ENCODE data around the gene CCDC201. TPM values are rescaled to one million over a fixed set of nuclear protein-coding genes. Genes with fewer than 3 reads are reported as not detected.
A peak's percentile ranks its signal among the peaks of the same experiment; 100 is the strongest.

The CCDC201 gene
- total RNA-seq, 2 experiments from 2014 or later: not detected

DNA sequence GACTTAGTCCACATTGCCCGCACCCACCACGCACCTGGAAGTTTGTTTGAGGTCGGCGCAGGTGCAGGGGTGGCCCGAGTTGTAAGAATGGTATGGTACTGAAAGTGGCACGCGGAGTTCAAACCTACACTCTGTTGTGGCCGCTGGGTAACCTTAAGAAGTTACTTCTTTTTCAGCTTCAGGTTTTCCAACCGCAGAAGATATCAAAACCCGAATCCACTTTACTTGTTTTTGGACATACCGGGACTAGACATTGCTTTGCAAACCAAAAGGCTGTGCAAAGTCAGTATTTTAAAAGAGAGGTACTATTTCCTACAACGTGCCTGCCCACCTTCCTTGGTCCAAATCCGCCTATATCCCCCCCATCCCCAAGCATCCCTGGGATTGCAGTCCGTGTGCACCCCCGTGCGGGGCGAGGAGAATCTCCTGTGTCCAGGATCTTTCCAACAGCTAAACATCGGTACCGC is 47.1 kb upstream of the CCDC201 start:
- intact Hi-C loops (cut with micrococcal nuclease): loop anchor here (5.0 kb wide), 2 partner anchors 432 to 1167 kb away; no protein-coding TSS in a partner anchor
- peaks cover 66% of the 10 kb centered on the region for H3K27me3 Mint-ChIP-seq
- H3K27ac Mint-ChIP-seq: no peak overlapping the region
- ATAC-seq (no peak), DNase-seq (no peak)
- no peak overlapping the region for H3K4me3 Mint-ChIP-seq
- TF ChIP-seq, protein P1, sequence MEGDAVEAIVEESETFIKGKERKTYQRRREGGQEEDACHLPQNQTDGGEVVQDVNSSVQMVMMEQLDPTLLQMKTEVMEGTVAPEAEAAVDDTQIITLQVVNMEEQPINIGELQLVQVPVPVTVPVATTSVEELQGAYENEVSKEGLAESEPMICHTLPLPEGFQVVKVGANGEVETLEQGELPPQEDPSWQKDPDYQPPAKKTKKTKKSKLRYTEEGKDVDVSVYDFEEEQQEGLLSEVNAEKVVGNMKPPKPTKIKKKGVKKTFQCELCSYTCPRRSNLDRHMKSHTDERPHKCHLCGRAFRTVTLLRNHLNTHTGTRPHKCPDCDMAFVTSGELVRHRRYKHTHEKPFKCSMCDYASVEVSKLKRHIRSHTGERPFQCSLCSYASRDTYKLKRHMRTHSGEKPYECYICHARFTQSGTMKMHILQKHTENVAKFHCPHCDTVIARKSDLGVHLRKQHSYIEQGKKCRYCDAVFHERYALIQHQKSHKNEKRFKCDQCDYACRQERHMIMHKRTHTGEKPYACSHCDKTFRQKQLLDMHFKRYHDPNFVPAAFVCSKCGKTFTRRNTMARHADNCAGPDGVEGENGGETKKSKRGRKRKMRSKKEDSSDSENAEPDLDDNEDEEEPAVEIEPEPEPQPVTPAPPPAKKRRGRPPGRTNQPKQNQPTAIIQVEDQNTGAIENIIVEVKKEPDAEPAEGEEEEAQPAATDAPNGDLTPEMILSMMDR (IDR thresholded peaks at IDR 0.05): no peak
- H3K4me1 Mint-ChIP-seq (ENCODE audit: low read depth): peaks cover 25% of the 10 kb centered on the region
- ChIA-PET POLR2A (no interaction called here), CTCF (interaction anchor here (1.6 kb wide), 1 partner anchor 1168 kb away, joined by 5 read pairs; no protein-coding TSS in a partner anchor)
- H3K9me3 Mint-ChIP-seq: no peaks in the 10 kb centered on the region
- H3K36me3 Mint-ChIP-seq (ENCODE audit: low read depth): no peaks in the 10 kb centered on the region

DNA sequence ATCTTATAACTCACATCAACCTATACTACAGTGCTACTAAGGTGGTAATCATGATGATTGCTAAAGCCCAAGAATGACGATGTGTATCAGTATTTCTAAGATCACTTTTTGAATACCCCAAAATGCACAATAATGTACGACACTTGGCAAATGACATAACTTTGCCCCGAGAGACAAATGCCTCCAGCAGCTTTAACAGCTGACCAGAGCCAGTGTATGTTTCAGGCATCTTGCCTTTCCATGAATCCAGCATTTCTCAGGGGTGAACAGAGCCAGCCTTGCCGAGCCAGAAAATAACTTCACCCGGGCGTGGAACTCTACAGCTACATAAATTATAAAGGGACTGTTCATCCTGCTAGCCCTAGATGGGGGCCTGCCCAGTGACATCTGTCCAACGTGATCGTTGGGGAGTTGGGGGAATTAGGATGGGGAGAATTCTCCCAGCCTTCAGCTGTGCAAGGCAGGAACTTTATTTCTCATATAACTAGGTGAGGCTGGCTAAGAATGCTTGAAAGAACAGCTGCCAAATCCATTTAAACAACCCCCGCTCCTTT is 46.4 kb upstream of the CCDC201 start:
- CTCF ChIA-PET: interaction anchor here (1.4 to 2.3 kb wide), 4 partner anchors 20 to 1259 kb away, joined by 3 to 6 read pairs (median 4); no protein-coding TSS in a partner anchor

DNA sequence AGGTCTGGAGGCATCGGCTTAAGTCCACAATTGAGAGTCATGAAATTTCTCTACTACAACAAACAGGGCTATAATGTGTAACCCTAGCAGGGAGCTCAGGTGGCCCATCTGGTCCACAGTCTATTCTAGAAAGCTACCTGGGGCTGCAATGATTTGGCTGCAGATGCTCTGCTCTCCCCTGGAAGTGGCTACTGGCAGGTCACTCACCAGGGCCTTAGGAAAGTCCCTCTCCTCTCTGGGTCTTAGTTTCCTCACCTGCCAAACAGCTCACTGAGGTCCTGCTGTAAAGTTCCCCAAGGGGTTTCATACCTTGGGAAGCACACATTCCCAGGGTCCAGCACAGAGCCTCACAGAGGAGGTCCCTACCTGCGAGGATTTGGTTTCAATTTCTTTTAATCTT is 45.7 kb upstream of the CCDC201 start:
- TF ChIP-seq, protein P1 (IDR thresholded peaks at IDR 0.05): no peak
- H3K27ac Mint-ChIP-seq: no peak overlapping the region
- intact Hi-C loops (cut with micrococcal nuclease): loop anchor here (5.0 kb wide), 2 partner anchors 434 to 1169 kb away; no protein-coding TSS in a partner anchor
- ChIA-PET POLR2A (no interaction called here), CTCF (interaction anchor here (1.0 to 2.3 kb wide), 8 partner anchors 10 to 1260 kb away, joined by 3 to 6 read pairs (median 4); no protein-coding TSS in a partner anchor)
- DNase-seq: no peak
- no peak overlapping the region for H3K4me3 Mint-ChIP-seq
- H3K36me3 Mint-ChIP-seq (ENCODE audit: low read depth): no peaks in the 10 kb centered on the region
- peaks cover 25% of the 10 kb centered on the region for H3K4me1 Mint-ChIP-seq (ENCODE audit: low read depth)
- ATAC-seq: no peak
- no peaks in the 10 kb centered on the region for H3K9me3 Mint-ChIP-seq
- H3K27me3 Mint-ChIP-seq: peaks cover 60% of the 10 kb centered on the region

More for the DNA sequence above, 46.4 kb upstream of the CCDC201 start:
- no peak for DNase-seq
- ATAC-seq: no peak
- Mint-ChIP-seq H3K27me3 (peaks cover 62% of the 10 kb centered on the region), H3K36me3 (ENCODE audit: low read depth) (no peaks in the 10 kb centered on the region), H3K4me1 (ENCODE audit: low read depth) (peaks cover 25% of the 10 kb centered on the region), H3K4me3 (no peak overlapping the region), H3K27ac (no peak overlapping the region), H3K9me3 (no peaks in the 10 kb centered on the region)
- TF ChIP-seq, protein P1 (IDR thresholded peaks at IDR 0.05): no peak
- POLR2A ChIA-PET: no interaction called here
- intact Hi-C loops (cut with micrococcal nuclease): loop anchor here (5.0 kb wide), 2 partner anchors 433 to 1168 kb away; no protein-coding TSS in a partner anchor

DNA sequence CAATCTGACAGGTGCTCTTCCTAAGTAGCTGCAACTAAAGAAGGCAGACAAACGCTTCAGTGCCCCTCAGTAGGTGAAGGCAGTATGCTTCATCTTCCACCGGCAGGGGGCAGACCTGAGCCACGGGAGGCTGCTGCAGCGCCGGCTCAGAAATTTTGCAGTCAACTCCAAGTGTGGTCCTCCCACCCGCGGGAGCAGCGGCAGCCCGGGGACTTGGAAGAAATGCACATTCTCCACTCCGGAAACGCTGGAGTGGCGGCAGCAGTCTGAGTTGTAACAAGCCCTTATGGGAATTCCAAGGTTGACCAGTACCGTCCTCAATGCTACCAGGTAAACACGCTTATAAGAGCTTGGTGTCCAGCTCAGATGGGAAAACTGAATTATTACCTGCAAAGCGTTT is 44.8 kb upstream of the CCDC201 start:
- TF ChIP-seq, protein P1 (IDR thresholded peaks at IDR 0.05): peak; percentile 91
- POLR2A ChIA-PET: no interaction called here
- Mint-ChIP-seq H3K36me3 (ENCODE audit: low read depth) (no peaks in the 10 kb centered on the region), H3K4me3 (no peak overlapping the region), H3K4me1 (ENCODE audit: low read depth) (peaks cover 18% of the 10 kb centered on the region), H3K27me3 (peaks cover 54% of the 10 kb centered on the region), H3K27ac (no peak overlapping the region), H3K9me3 (no peaks in the 10 kb centered on the region)
- DNase-seq (peak; percentile 82), ATAC-seq (peak; percentile 61)
- intact Hi-C loops (cut with micrococcal nuclease): loop anchor here (5.0 kb wide), 2 partner anchors 435 to 1170 kb away; no protein-coding TSS in a partner anchor
- CTCF ChIA-PET: interaction anchor here (0.8 to 2.3 kb wide), 16 partner anchors 9 to 1170 kb away, joined by 3 to 6 read pairs (median 4); no protein-coding TSS in a partner anchor

DNA sequence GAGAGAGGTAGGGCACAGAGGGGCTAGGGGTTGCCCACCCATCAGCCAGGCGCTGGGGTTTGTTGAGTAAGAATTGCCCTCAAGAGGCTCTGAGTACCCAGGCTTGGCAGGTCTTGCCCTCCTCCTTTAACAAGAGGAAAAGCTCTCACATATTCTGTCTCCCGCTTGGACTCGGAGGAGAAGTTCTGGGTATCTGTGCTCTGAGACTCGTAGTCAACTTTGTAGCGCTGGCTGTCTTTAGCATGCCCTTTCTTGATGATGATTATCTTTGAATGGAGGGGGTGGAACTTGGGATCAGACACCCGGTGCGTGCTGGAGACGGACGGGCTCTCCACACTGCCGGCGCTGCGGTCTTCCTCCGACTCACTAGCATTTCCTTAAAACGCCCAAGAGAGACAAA is 44.2 kb upstream of the CCDC201 start:
- Mint-ChIP-seq H3K36me3 (ENCODE audit: low read depth) (no peaks in the 10 kb centered on the region), H3K9me3 (no peaks in the 10 kb centered on the region), H3K4me3 (no peak overlapping the region), H3K4me1 (ENCODE audit: low read depth) (peaks cover 12% of the 10 kb centered on the region), H3K27me3 (peaks cover 51% of the 10 kb centered on the region), H3K27ac (no peak overlapping the region)
- TF ChIP-seq, protein P1 (IDR thresholded peaks at IDR 0.05): no peak
- ChIA-PET CTCF (interaction anchor here (1.0 to 2.3 kb wide), 8 partner anchors 8 to 1150 kb away, joined by 3 to 6 read pairs (median 5); no protein-coding TSS in a partner anchor), POLR2A (no interaction called here)
- intact Hi-C loops (cut with micrococcal nuclease): loop anchor here (5.0 kb wide), 2 partner anchors 435 to 1170 kb away; no protein-coding TSS in a partner anchor
- ATAC-seq (no peak), DNase-seq (no peak)

Measured in activated CD8-positive, alpha-beta T cell treated with anti-CD3 and anti-CD28 coated beads for 36 hours (primary cell).